ENCODE data around the gene SLIT3. TPM values are rescaled to one million over a fixed set of nuclear protein-coding genes. Genes with fewer than 3 reads are reported as not detected.
A peak's percentile ranks its signal among the peaks of the same experiment; 100 is the strongest.

The SLIT3 gene
- 0.75 and 1.1 TPM in 2 replicates for total RNA-seq

DNA sequence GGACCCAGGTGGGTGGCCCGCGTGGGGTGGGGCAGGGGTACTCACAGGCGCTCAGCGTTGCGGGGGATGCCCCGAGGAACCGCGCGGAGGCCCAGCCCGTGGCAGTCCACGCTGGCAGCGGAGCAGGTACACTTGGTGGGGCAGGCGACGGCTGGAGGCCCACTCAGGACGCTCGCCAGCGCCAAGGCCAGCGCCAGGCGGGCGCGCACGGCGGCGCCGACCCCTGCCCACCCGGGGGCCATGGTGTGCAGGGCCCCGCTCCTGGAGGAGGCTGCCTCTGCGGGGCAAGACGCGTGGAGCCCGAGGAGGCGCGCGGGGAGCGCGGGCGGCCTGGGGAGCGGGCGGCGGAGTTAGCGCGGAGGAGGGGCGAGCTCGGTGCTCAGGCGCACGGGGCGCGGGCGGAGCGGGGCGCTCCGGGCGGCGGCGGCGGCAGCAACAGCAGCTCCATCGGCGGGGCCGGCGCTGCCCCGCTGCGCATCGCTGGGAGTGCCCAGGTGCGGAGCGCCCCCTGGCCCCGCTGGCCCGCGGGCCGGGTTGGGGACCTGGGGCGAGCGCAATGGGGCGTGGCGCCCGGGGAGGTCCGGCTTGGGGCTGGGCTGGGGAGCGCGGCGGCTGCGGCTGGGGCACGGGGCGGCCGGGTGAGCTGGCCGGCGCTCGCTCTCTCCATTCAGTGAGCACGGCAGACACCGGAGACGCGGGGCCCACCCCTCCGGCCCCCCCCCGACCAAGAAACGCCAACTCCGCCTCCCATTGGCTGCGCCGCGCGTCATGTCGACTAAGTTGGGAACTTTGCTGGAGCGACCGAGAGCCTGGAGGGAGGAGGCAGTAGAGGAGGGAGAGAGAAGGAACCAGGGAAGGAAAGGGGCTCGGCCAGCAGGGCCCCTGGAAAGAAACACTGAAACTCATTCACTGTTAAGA is at the start of gene SLIT3:
TSS of gene SLIT3 (minus strand) at position 672 of the 918 bp plus-strand sequence. CDS start at position 242, 430 bp downstream.
- H3K27ac Mint-ChIP-seq = no peak within 1 kb of the TSS
- intact Hi-C loops (cut with micrococcal nuclease) = no loop called here
- no peak within 1 kb of the TSS for H3K4me3 Mint-ChIP-seq
- no peak for DNase-seq
- H3K36me3 Mint-ChIP-seq (ENCODE audit: low read depth) = no peaks in the 10 kb centered on the region
- no peaks in the 10 kb centered on the region for H3K9me3 Mint-ChIP-seq
- H3K27me3 Mint-ChIP-seq = peaks cover 50% of the 10 kb centered on the region
- H3K4me1 Mint-ChIP-seq = no peaks in the 10 kb centered on the region

DNA sequence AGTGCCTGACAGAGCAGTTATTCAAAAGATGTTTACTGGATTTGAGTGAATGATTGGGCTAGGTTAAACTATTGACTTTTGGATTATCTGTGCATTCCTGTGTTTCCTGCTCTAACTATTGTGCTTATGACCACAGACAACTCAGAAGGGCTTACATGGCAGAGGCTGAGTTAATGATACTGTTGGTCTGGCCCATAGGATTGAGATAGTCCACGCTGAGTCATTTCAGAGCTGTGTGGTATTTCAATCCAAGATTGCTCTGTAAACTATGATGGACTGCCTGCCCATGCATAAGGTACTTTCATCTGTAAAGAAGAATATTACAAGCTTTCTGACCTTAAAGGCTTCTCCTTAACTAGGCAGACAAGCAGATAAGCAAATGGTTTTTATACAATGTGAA is 49.1 kb upstream of the SLIT3 start:
- Mint-ChIP-seq H3K27ac (no peak overlapping the region), H3K9me3 (no peaks in the 10 kb centered on the region), H3K36me3 (ENCODE audit: low read depth) (no peaks in the 10 kb centered on the region), H3K4me1 (no peaks in the 10 kb centered on the region), H3K4me3 (no peak overlapping the region), H3K27me3 (peaks cover 2% of the 10 kb centered on the region)
- DNase-seq = no peak
- intact Hi-C loops (cut with micrococcal nuclease) = no loop called here

DNA sequence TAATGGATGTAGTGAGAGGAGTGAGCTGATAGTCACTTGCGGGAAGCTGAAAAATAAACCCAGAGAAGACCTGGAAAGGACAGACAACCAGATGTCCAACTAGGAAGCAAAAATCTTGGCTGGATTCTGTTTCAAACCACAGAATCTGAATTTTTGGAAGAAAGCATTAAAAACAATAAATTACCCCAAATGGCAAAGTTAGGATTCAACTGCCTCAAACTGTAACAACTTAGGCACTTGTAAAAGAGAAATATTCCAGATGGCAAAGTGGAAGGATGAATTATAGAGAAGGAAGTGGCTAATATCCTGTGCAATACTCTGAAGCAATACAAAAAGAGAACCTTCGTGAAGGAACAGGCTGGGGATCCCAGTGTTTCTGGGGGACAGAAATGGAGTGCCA is 46.8 kb upstream of the SLIT3 start:
- H3K27ac Mint-ChIP-seq = no peak overlapping the region
- no peaks in the 10 kb centered on the region for H3K4me1 Mint-ChIP-seq
- no peaks in the 10 kb centered on the region for H3K36me3 Mint-ChIP-seq (ENCODE audit: low read depth)
- no peak for DNase-seq
- no peak overlapping the region for H3K4me3 Mint-ChIP-seq
- intact Hi-C loops (cut with micrococcal nuclease) = no loop called here
- H3K9me3 Mint-ChIP-seq = no peaks in the 10 kb centered on the region
- H3K27me3 Mint-ChIP-seq = peaks cover 3% of the 10 kb centered on the region

DNA sequence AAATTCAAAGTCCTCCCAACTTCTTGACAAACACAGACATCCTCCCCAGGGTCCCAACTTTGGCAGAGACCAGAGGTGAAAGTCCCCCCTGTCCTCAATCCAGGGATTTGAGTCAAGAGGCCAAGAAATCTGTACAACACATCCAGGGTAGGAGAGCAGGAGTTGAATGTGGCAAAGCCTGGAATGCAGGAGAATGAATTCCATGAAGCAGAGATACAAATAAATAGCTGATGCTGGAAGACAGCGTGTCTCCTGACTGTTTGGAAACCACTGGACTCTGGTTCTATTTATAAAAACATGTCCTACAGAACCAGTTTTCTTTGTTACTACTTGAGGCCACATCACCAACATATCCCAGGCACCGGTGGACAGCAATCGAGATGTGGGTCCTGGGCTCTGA is 43.7 kb upstream of the SLIT3 start:
- no peak overlapping the region for H3K27ac Mint-ChIP-seq
- H3K27me3 Mint-ChIP-seq = peaks cover 2% of the 10 kb centered on the region
- H3K36me3 Mint-ChIP-seq (ENCODE audit: low read depth) = no peaks in the 10 kb centered on the region
- H3K4me1 Mint-ChIP-seq = no peaks in the 10 kb centered on the region
- DNase-seq = no peak
- H3K9me3 Mint-ChIP-seq = no peaks in the 10 kb centered on the region
- intact Hi-C loops (cut with micrococcal nuclease) = no loop called here
- H3K4me3 Mint-ChIP-seq = no peak overlapping the region

DNA sequence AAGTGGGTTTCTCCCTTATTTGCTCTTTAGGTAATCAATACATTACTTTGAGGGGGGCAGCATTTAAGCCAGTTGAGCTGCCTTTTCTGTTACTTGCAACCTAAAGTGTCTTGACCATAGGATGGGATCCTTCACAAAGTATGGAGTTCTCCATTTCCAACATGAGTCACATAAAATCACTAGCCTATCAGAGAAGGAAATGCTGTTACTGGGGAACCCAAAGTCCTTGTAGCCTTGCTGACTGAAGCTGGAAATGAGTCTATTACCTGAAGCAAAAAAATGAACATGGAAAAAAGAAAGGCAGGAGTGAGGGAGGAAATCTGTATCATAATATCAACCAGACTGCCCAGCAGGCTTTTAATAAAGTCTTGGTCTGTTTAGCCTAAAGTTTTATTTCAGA is 42.8 kb upstream of the SLIT3 start:
- H3K4me1 Mint-ChIP-seq = no peaks in the 10 kb centered on the region
- H3K27ac Mint-ChIP-seq = no peak overlapping the region
- H3K4me3 Mint-ChIP-seq = no peak overlapping the region
- no peaks in the 10 kb centered on the region for H3K9me3 Mint-ChIP-seq
- no peaks in the 10 kb centered on the region for H3K36me3 Mint-ChIP-seq (ENCODE audit: low read depth)
- peaks cover 2% of the 10 kb centered on the region for H3K27me3 Mint-ChIP-seq
- no peak for DNase-seq
- intact Hi-C loops (cut with micrococcal nuclease) = no loop called here

DNA sequence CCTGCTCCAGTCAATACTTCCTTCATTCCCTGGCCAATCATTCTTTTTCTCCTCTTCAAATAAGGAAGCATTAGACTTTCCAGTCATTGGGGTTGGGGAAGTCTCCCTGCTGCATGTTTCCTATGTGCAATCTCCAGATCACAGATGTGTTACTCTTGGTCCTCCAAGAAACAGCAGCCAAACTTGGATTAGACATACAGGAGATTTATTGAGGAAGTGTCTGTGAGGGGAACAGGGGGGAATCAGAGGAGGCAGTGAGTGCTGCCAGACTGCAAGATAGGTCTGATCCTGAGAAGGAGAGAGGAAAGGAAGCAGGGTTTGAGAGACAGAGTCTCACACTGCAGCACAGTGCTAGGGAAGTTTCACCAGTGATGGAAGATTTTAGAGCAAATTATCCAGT is 40.6 kb upstream of the SLIT3 start:
- H3K4me3 Mint-ChIP-seq = no peak overlapping the region
- intact Hi-C loops (cut with micrococcal nuclease) = no loop called here
- H3K9me3 Mint-ChIP-seq = no peaks in the 10 kb centered on the region
- H3K36me3 Mint-ChIP-seq (ENCODE audit: low read depth) = no peaks in the 10 kb centered on the region
- no peaks in the 10 kb centered on the region for H3K4me1 Mint-ChIP-seq
- H3K27ac Mint-ChIP-seq = no peak overlapping the region
- H3K27me3 Mint-ChIP-seq = peaks cover 2% of the 10 kb centered on the region
- no peak for DNase-seq

DNA sequence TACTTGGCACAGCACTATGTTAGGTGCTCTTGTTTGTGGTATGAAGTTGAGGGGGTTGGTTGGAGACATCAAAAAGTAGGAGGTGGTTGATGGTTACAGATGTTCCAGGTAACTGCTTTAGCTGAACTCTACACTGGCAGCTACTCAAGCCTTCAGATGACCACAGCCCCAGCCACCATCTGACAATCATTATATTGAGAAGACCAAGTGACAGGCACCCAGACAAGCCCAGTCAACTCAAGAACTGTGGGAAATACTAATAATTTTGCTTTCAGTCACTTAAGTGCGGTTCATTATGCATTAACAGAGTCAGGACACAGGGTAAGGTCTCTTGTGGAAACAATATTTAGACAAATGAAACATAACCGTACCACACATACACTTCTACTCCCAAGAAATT is 38.9 kb upstream of the SLIT3 start:
- intact Hi-C loops (cut with micrococcal nuclease) = no loop called here
- H3K4me1 Mint-ChIP-seq = no peaks in the 10 kb centered on the region
- no peak overlapping the region for H3K4me3 Mint-ChIP-seq
- H3K27me3 Mint-ChIP-seq = peaks cover 2% of the 10 kb centered on the region
- no peak for DNase-seq
- no peak overlapping the region for H3K27ac Mint-ChIP-seq
- no peaks in the 10 kb centered on the region for H3K9me3 Mint-ChIP-seq
- no peaks in the 10 kb centered on the region for H3K36me3 Mint-ChIP-seq (ENCODE audit: low read depth)

DNA sequence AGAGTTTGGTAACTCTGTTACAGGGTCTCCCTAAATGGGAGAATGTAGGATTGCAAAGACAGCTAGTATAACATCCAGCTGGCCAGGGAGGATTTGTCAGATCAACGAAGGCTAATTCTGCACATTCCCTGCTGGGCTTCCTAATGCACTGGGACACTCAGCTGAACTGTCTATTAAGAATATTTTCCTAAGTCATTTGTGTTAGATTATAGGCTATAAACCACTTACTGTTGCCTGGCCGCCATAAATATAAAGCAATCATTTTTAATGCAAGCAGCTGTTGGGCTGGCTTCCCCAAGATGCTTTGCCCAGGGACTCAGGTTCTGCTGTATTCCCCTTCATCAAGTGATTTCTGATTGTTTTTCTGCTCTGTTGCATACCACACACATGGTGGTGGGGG is 35.3 kb upstream of the SLIT3 start:
- no peaks in the 10 kb centered on the region for H3K36me3 Mint-ChIP-seq (ENCODE audit: low read depth)
- no peaks in the 10 kb centered on the region for H3K4me1 Mint-ChIP-seq
- no peaks in the 10 kb centered on the region for H3K9me3 Mint-ChIP-seq
- no peak overlapping the region for H3K27ac Mint-ChIP-seq
- no peaks in the 10 kb centered on the region for H3K27me3 Mint-ChIP-seq
- intact Hi-C loops (cut with micrococcal nuclease) = no loop called here
- no peak for DNase-seq
- H3K4me3 Mint-ChIP-seq = no peak overlapping the region

DNA sequence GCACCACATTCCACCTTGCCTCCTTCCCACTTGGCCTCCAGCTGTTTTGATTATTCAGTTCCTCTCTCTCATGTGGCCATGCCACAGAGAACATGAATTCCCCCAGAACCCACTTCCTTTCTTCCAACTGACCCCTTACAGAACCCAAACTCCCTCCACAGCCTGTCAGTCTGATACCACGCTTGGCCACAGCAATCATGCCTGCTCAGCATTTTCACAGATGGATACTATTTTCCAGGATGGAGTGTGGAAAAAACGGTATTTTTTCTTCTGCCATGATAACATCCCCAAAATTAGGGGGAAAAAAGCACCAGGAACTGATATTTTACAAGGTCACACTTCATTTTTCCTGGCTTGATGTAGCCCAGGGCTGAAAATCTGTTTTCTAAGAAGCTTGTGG is 34.9 kb upstream of the SLIT3 start:
- H3K27me3 Mint-ChIP-seq = no peaks in the 10 kb centered on the region
- intact Hi-C loops (cut with micrococcal nuclease) = no loop called here
- no peak for DNase-seq
- no peak overlapping the region for H3K4me3 Mint-ChIP-seq
- H3K36me3 Mint-ChIP-seq (ENCODE audit: low read depth) = no peaks in the 10 kb centered on the region
- H3K9me3 Mint-ChIP-seq = no peaks in the 10 kb centered on the region
- no peak overlapping the region for H3K27ac Mint-ChIP-seq
- no peaks in the 10 kb centered on the region for H3K4me1 Mint-ChIP-seq

DNA sequence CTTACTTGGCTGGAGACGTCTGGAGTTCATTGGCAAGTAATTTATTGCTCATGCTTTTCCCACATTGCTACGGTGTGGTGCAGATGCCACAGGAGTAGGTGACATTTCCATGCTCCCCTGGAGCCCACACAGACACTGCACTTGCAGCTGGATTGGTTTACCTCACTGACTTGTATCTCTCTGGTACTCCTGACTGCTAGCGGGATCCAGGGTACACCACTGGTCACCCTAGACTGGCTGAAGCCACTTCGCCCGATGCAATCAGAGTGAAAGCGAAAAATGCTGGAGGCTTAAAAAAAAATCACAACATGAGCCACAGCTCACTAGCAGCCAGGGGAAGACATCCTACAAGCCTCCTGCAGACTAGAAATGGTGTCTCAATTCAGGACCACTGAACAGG is 32.6 kb upstream of the SLIT3 start:
- DNase-seq = no peak
- H3K27ac Mint-ChIP-seq = no peak overlapping the region
- no peaks in the 10 kb centered on the region for H3K36me3 Mint-ChIP-seq (ENCODE audit: low read depth)
- H3K4me3 Mint-ChIP-seq = no peak overlapping the region
- no peaks in the 10 kb centered on the region for H3K4me1 Mint-ChIP-seq
- H3K27me3 Mint-ChIP-seq = no peaks in the 10 kb centered on the region
- no peaks in the 10 kb centered on the region for H3K9me3 Mint-ChIP-seq
- intact Hi-C loops (cut with micrococcal nuclease) = no loop called here

DNA sequence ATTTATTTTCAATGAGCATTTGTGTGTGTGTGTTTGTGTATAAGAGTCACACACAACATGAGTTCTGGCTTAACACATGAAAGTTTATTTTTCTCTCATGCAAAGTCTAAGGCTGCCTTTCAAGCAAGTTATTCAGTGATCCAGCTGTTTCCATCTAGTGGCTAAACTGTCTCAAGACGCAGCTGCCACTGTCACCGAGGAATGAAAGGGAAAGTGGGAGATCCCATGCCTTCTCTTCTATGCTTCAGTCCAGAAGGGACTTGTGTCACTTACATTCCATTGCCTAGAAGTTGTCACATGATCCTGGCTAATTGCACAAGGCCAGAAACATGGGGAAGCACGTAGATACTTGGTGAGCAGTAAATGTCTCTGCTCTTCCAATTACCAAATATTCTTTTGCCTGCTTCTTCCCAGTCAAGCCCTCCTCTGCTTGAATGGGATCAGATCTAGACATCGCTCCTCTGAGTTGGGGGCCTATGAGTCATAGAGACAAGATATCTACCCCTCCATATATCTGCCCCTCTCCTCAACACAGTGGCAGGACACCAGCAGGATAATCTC is 30.4 kb upstream of the SLIT3 start:
- H3K4me1 Mint-ChIP-seq = no peaks in the 10 kb centered on the region
- no peaks in the 10 kb centered on the region for H3K9me3 Mint-ChIP-seq
- intact Hi-C loops (cut with micrococcal nuclease) = no loop called here
- H3K4me3 Mint-ChIP-seq = no peak overlapping the region
- H3K27me3 Mint-ChIP-seq = peaks cover 1% of the 10 kb centered on the region
- no peaks in the 10 kb centered on the region for H3K36me3 Mint-ChIP-seq (ENCODE audit: low read depth)
- no peak for DNase-seq
- H3K27ac Mint-ChIP-seq = no peak overlapping the region

DNA sequence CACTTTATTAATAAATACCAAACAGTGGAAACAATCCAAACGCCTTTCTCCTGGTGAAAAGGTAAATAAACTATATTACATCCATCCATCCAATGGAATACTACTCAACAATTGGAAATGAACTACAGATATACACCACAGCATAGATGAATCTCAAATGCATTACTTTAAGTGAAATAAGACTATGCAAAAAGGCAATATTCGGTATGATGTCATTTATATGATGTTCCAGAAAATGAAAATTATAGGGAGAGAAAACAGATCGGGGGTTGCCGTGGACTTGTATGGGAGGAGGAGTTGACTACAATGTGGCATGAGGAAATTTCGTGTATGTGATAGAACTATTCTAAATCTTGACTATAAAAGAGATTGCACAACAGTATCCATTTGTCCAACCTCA is 27.5 kb upstream of the SLIT3 start:
- intact Hi-C loops (cut with micrococcal nuclease) = no loop called here
- Mint-ChIP-seq H3K4me1 (peaks cover 2% of the 10 kb centered on the region), H3K36me3 (ENCODE audit: low read depth) (no peaks in the 10 kb centered on the region), H3K27ac (no peak overlapping the region), H3K4me3 (no peak overlapping the region), H3K27me3 (peaks cover 7% of the 10 kb centered on the region), H3K9me3 (no peaks in the 10 kb centered on the region)
- DNase-seq = no peak

DNA sequence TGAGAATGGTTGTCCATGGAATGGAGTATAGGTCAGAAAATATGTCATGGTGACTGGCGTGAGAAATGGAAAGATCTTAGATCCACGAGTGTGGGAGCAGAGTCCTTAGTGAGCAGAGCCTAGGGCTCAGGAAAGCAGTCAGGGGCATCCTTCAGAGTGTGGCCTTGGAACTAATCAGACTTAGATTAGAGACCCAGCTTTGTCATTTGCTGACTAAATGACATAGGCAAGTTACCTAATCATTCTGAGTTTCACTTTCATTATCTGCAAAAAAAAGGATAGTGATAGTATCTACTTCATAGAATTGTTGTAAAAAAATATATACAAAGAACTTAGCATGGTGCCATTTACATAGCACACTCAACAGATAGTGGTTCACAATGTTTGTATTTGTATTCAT is 24.3 kb upstream of the SLIT3 start:
- intact Hi-C loops (cut with micrococcal nuclease) = no loop called here
- peaks cover 7% of the 10 kb centered on the region for H3K27me3 Mint-ChIP-seq
- DNase-seq = no peak

DNA sequence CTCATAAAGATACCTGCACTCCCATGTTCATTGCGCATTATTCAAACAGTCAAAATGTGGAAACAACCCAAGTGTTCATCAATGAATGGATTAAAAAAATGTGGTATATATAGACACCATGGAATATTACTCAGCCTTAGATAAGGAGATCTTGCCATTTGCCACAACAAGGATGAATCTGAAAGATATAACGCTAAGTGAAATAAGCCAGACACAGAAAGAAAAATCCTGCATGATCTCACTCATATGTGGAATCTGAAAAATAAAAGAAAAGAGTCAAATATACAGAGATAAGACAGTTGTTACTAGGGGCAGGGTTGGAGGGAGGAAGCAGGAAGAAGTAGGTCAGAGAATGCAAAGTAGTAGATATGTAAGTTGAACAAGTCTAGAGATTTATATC is 17.6 kb upstream of the SLIT3 start:
- Mint-ChIP-seq H3K9me3 (no peaks in the 10 kb centered on the region), H3K4me1 (no peaks in the 10 kb centered on the region), H3K36me3 (ENCODE audit: low read depth) (no peaks in the 10 kb centered on the region), H3K4me3 (no peak overlapping the region), H3K27ac (no peak overlapping the region), H3K27me3 (peaks cover 3% of the 10 kb centered on the region)
- intact Hi-C loops (cut with micrococcal nuclease) = no loop called here
- no peak for DNase-seq

More for the DNA sequence above, 24.3 kb upstream of the SLIT3 start:
- Mint-ChIP-seq H3K4me3 (no peak overlapping the region), H3K4me1 (peaks cover 2% of the 10 kb centered on the region), H3K36me3 (ENCODE audit: low read depth) (no peaks in the 10 kb centered on the region), H3K9me3 (no peaks in the 10 kb centered on the region), H3K27ac (no peak overlapping the region)

DNA sequence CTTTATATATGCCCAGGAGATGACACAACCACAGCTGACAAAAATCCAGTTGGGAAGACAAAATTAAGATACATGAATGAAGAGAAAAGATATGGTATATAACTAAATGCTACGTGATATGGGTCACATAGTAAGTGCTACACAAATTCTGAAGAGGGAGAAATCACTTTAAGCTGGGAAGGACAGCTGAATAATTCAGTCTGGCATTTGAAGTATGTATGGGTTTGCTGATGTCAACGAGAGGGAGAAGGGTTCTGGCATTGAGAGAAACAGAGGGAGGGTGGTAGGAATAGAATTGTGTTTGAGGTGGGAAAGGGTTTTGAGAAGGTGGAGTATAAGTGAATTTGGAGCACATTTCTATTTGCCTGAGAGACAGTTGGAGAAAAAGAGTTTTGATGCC is 6.7 kb upstream of the SLIT3 start:
- intact Hi-C loops (cut with micrococcal nuclease) = no loop called here
- H3K36me3 Mint-ChIP-seq (ENCODE audit: low read depth) = no peaks in the 10 kb centered on the region

More for the DNA sequence above, 6.7 kb upstream of the SLIT3 start:
- H3K27ac Mint-ChIP-seq = no peak overlapping the region
- no peaks in the 10 kb centered on the region for H3K9me3 Mint-ChIP-seq
- H3K4me3 Mint-ChIP-seq = no peak overlapping the region
- peaks cover 10% of the 10 kb centered on the region for H3K27me3 Mint-ChIP-seq
- peak; percentile 32 for DNase-seq
- no peaks in the 10 kb centered on the region for H3K4me1 Mint-ChIP-seq

Data from activated CD4-positive, alpha-beta T cell treated with anti-CD3 and anti-CD28 coated beads, Interleukin-2, amount 10 ng/mL, durations not matched to agents 24 days and 14 days (primary cell).